Hepatocyte (in vitro differentiated cells): ENCODE data around the gene CHRNA1. TPM values are rescaled to one million over a fixed set of nuclear protein-coding genes. Genes with fewer than 3 reads are reported as not detected.

Source experiments
- DNase-seq: peaks from one replicate; pipeline ENCODE4 v3.0.0-alpha.2; 2016; ENCODE audit warnings: low spot score
- H2AFZ ChIP-seq: fragments of 200-600 bp; sonication (generic); 2 replicates; pipeline ENCODE4 v1.6.0; 2016; ENCODE audit warnings: antibody characterized with exemption, mild to moderate bottlenecking
- H3K27ac ChIP-seq: fragments of 200-600 bp; sonication (generic); 2 replicates; pipeline ENCODE4 v1.5.1; 2016; ENCODE audit warnings: mild to moderate bottlenecking
- H3K27me3 ChIP-seq: fragments of 200-600 bp; sonication (generic); 2 replicates; pipeline ENCODE4 v1.6.1; 2016
- H3K36me3 ChIP-seq: fragments of 200-600 bp; sonication (generic); replicated peaks from 2 replicates; pipeline ENCODE4 v1.5.1; 2016; ENCODE audit warnings: low read depth; ENCODE audit not compliant: insufficient read depth
- H3K4me1 ChIP-seq: fragments of 200-600 bp; sonication (generic); 2 replicates; pipeline ENCODE4 v1.5.1; 2016; ENCODE audit warnings: mild to moderate bottlenecking, moderate library complexity; ENCODE audit not compliant: insufficient read depth
- H3K4me2 ChIP-seq: fragments of 200-600 bp; sonication (generic); 2 replicates; pipeline ENCODE4 v1.6.0; 2016
- H3K4me3 ChIP-seq: fragments of 200-600 bp; sonication (generic); 2 replicates; pipeline ENCODE4 v1.5.1; 2016; ENCODE audit warnings: mild to moderate bottlenecking
- H3K79me2 ChIP-seq: fragments of 200-600 bp; sonication (generic); 2 replicates; pipeline ENCODE4 v1.6.0; 2017; ENCODE audit warnings: mild to moderate bottlenecking
- H3K9me2 ChIP-seq: fragments of 200-600 bp; sonication (generic); replicated peaks from 2 replicates; pipeline ENCODE4 v1.6.0; 2017; ENCODE audit warnings: mild to moderate bottlenecking; ENCODE audit not compliant: insufficient read depth
- H3K9me3 ChIP-seq: fragments of 200-600 bp; sonication (generic); 2 replicates; pipeline ENCODE4 v1.5.1; 2016; ENCODE audit warnings: low read depth, mild to moderate bottlenecking
- H4K20me1 ChIP-seq: fragments of 200-600 bp; sonication (generic); 2 replicates; pipeline ENCODE4 v1.6.0; 2016; ENCODE audit warnings: mild to moderate bottlenecking; ENCODE audit not compliant: insufficient read depth, poor library complexity, severe bottlenecking
- EZH2 ChIP-seq: fragments of 200-600 bp; sonication (generic); IDR thresholded peaks from 2 replicates; pipeline ENCODE4 v1.6.1; 2016; ENCODE audit warnings: antibody characterized with exemption, mild to moderate bottlenecking, borderline replicate concordance
- EZH2phosphoT487 ChIP-seq: fragments of 200-600 bp; sonication (generic); IDR thresholded peaks from one replicate; pipeline ENCODE4 v1.6.1; 2018; ENCODE audit warnings: antibody characterized with exemption, mild to moderate bottlenecking, low read depth, moderate library complexity; ENCODE audit not compliant: unreplicated experiment, severe bottlenecking
- WGBS: methylation state at CpG from one replicate; pipeline ENCODE4 v1.1.6; 2016; ENCODE audit warnings: low lambda C conversion rate; ENCODE audit errors: missing lambda C conversion rate; 5-methylcytosine and 5-hydroxymethylcytosine counted together
- polyA plus RNA-seq: library from polyadenylated mRNA; unstranded; fragments of >200 nt; fragmentation: Nextera tagmentation; extraction: Ambion mirVana; gene quantifications from 2 replicates; pipeline ENCODE4 v1.2.1, GENCODE V29; 2016
- total RNA-seq: library from RNA; depleted of rRNA; stranded (reverse); fragments of >200 nt; gene quantifications from 2 replicates; pipeline ENCODE4 v1.2.3, GENCODE V29; 2014
- TF ChIP-seq, protein P1 (sequence below): fragments of 200-600 bp; sonication (generic); IDR thresholded peaks from 2 replicates; pipeline ENCODE4 v1.5.1; 2016; ENCODE audit warnings: antibody characterized with exemption, mild to moderate bottlenecking; ENCODE audit not compliant: poor library complexity

The CHRNA1 gene
- total and polyA plus RNA-seq, 2 experiments from 2014 or later = 1.5 to 1.9 TPM

DNA sequence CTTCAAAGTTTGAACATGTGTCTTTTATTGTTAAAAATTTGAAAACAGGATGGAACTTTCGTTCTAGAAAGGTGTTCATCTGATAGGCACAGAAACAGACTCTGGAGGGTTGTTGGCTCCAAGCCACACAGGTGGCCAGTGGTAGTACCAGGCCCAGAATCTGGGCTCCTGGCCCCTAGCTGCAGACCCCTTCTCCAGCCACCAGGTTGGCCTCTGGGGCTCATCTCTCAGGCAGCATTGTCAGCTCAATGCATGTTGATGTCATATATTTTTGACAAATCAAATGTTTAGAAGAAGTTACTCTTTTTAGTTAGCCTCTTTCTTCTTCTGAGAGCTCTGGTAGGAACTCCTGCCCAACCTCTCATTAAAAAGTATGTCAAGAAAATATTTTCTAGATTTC lies 34.5 kb upstream of the CHRNA1 start:
- Histone ChIP-seq H3K27me3 (no peaks in the 10 kb centered on the region), H3K36me3 (no peaks in the 10 kb centered on the region), H3K27ac (no peak overlapping the region), H3K9me3 (no peaks in the 10 kb centered on the region), H2AFZ (no peak overlapping the region), H3K4me2 (no peak overlapping the region), H3K9me2 (no peaks in the 10 kb centered on the region), H3K79me2 (no peaks in the 10 kb centered on the region), H3K4me1 (peaks cover 15% of the 10 kb centered on the region), H3K4me3 (no peak overlapping the region), H4K20me1 (no peaks in the 10 kb centered on the region)
- TF ChIP-seq, protein P1, sequence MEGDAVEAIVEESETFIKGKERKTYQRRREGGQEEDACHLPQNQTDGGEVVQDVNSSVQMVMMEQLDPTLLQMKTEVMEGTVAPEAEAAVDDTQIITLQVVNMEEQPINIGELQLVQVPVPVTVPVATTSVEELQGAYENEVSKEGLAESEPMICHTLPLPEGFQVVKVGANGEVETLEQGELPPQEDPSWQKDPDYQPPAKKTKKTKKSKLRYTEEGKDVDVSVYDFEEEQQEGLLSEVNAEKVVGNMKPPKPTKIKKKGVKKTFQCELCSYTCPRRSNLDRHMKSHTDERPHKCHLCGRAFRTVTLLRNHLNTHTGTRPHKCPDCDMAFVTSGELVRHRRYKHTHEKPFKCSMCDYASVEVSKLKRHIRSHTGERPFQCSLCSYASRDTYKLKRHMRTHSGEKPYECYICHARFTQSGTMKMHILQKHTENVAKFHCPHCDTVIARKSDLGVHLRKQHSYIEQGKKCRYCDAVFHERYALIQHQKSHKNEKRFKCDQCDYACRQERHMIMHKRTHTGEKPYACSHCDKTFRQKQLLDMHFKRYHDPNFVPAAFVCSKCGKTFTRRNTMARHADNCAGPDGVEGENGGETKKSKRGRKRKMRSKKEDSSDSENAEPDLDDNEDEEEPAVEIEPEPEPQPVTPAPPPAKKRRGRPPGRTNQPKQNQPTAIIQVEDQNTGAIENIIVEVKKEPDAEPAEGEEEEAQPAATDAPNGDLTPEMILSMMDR = no peak
- TF ChIP-seq EZH2 = no peak
- WGBS = 100% methylated on average over 1 of the region's 1 CpG
- no peak for DNase-seq

DNA sequence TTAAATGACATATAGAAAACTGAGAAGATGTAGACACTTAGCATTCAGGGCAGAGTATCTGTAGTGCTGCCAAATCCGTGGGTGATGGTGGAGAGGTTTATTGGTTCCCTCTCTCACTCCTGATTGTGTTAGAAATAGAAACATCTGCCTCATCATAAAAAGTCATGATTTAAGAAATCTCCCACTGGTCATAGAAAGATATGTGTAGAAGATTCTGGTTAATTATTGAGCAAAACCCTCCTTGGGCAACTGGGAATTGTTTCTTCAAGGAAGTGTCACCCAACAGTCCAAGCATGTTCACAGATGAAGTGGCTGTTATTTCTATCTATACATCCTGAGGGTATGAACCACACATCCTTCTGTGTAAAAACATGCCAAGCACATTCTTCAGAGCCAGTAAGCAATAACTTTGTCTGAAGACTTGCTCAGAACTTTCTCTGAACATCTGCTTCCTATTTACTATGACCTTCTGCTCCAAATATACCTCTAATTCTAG lies 33.6 kb upstream of the CHRNA1 start:
- no peaks in the 10 kb centered on the region for H3K79me2 ChIP-seq
- H3K9me2 ChIP-seq = no peaks in the 10 kb centered on the region
- DNase-seq = no peak
- H3K4me3 ChIP-seq = no peak overlapping the region
- no peaks in the 10 kb centered on the region for H3K36me3 ChIP-seq
- H3K4me2 ChIP-seq = no peak overlapping the region
- H3K4me1 ChIP-seq = peaks cover 15% of the 10 kb centered on the region
- no peaks in the 10 kb centered on the region for H4K20me1 ChIP-seq
- H2AFZ ChIP-seq = no peak overlapping the region
- no peak overlapping the region for H3K27ac ChIP-seq
- 46% methylated on average over 1 of the region's 1 CpG for WGBS
- TF ChIP-seq EZH2phosphoT487 = no peak
- TF ChIP-seq, protein P1 = no peak
- H3K27me3 ChIP-seq = no peaks in the 10 kb centered on the region
- no peaks in the 10 kb centered on the region for H3K9me3 ChIP-seq

DNA sequence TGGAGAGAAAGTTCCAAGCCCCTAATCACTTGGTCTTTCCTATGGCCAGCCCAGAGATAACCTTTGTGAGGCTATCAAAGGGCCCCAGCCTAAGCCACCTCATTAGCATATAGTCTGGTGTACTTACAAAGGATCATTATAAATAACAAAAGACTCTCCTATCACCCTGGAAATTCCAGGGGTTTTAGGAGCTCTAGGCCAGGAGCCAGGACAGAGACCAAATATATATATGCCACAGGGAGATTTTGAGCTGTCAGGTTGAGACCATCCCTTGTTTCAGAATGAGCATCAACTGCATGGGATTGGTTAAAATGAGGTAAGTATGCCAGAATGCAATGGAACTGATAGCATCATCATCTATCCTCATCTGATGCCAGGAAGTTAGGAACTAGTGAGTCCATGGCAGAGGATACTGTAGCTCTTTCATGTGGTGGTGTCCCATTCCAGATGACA lies 32.1 kb upstream of the CHRNA1 start:
- Histone ChIP-seq H3K27me3 (no peaks in the 10 kb centered on the region), H3K4me3 (no peak overlapping the region), H4K20me1 (no peaks in the 10 kb centered on the region), H3K4me1 (peaks cover 15% of the 10 kb centered on the region), H2AFZ (no peak overlapping the region), H3K9me2 (no peaks in the 10 kb centered on the region), H3K9me3 (no peaks in the 10 kb centered on the region), H3K36me3 (no peaks in the 10 kb centered on the region), H3K79me2 (no peaks in the 10 kb centered on the region), H3K27ac (no peak overlapping the region), H3K4me2 (no peak overlapping the region)
- no peak for DNase-seq
- TF ChIP-seq, protein P1 = no peak
- TF ChIP-seq EZH2phosphoT487 (no peak), EZH2 (no peak)

DNA sequence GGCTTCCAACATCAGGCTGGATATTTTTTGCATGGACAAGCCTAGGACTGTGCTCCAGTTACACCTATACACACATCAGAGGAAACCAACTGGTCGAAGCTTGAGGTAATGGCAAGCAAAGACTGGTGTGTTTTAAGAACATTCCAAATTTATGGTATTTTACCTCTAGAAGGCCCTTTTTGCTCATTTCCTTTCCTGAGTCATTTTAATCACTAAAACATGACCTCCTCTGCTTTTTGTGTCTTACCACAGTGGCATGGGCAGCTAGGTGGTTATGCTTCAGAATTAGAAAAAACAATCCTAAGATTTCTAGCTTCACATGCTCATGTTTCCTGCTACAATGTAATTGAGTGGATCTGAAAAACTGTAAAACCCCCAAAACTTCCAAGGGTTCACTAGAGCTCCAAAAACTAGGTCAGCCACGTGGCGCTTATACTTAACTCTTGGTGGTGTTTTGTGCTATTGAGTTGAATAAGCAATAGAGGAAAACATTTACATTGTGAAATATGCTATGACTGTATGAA lies 30.6 kb upstream of the CHRNA1 start:
- 89% methylated on average over 3 of the region's 3 CpGs for WGBS
- Histone ChIP-seq H3K9me2 (no peaks in the 10 kb centered on the region), H3K4me1 (peaks cover 15% of the 10 kb centered on the region), H2AFZ (no peak overlapping the region), H3K27ac (no peak overlapping the region), H3K4me3 (no peak overlapping the region), H3K36me3 (no peaks in the 10 kb centered on the region), H3K79me2 (no peaks in the 10 kb centered on the region), H3K27me3 (no peaks in the 10 kb centered on the region), H4K20me1 (no peaks in the 10 kb centered on the region), H3K9me3 (no peaks in the 10 kb centered on the region), H3K4me2 (no peak overlapping the region)
- TF ChIP-seq EZH2 = no peak
- TF ChIP-seq, protein P1 = no peak
- no peak for DNase-seq
